ENCODE measurements around the gene PLA2G4B. TPM values are rescaled to one million over a fixed set of nuclear protein-coding genes. Genes with fewer than 3 reads are reported as not detected.

The PLA2G4B gene
- total RNA-seq, 1 donor from 2014 or later = 1.8 TPM

- no peaks in the 10 kb centered on the region for H3K79me2 ChIP-seq (ENCODE audit: insufficient read depth, low read length)
- peaks cover 20% of the 10 kb centered on the region for H3K36me3 ChIP-seq (ENCODE audit: insufficient read depth, low read length)
- no peak overlapping the region for H3K9ac ChIP-seq (ENCODE audit: low read length)
- H3K27me3 Mint-ChIP-seq (ENCODE audit: low read depth, unreplicated experiment) = no peaks in the 10 kb centered on the region
- FAIRE-seq (no peak), DNase-seq (ENCODE audit: low read depth) (no peak)
- no peak overlapping the region for H3K4me3 Mint-ChIP-seq (ENCODE audit: unreplicated experiment)
- H3K9me3 ChIP-seq (ENCODE audit: insufficient read depth, low read depth, low read length) = no peaks in the 10 kb centered on the region
- peaks cover 14% of the 10 kb centered on the region for H4K20me1 ChIP-seq (ENCODE audit: insufficient read depth, low read length)
- H3K27ac Mint-ChIP-seq (ENCODE audit: unreplicated experiment) = no peak overlapping the region
- no peak overlapping the region for H3K27ac ChIP-seq (ENCODE audit: low read depth, low read length)
- no peaks in the 10 kb centered on the region for H3K27me3 ChIP-seq (ENCODE audit: insufficient read depth, low read length)
- H3K4me1 ChIP-seq (ENCODE audit: insufficient read depth, low read length) = no peaks in the 10 kb centered on the region
- no peak overlapping the region for H2AFZ ChIP-seq (ENCODE audit: low read depth, low read length)
- no peak for TF ChIP-seq CTCF (IDR thresholded peaks at IDR 0.05; ENCODE audit: insufficient read depth, low read depth, low read length)
- no peak for TF ChIP-seq EZH2 (IDR thresholded peaks at IDR 0.05; ENCODE audit: insufficient read depth, low read length)
- H3K36me3 Mint-ChIP-seq (ENCODE audit: low read depth, unreplicated experiment) = peaks cover 43% of the 10 kb centered on the region
- no peaks in the 10 kb centered on the region for H3K9me3 Mint-ChIP-seq (ENCODE audit: unreplicated experiment)
- H3K4me3 ChIP-seq (ENCODE audit: insufficient read depth, low read depth, low read length) = no peak overlapping the region
- H3K4me2 ChIP-seq (ENCODE audit: low read length) = no peak overlapping the region
- H3K4me1 Mint-ChIP-seq (ENCODE audit: low read depth, unreplicated experiment) = peaks cover 2% of the 10 kb centered on the region
These were observed 20.9 kb upstream of the PLA2G4B start for GRCh38 chr15:41817781-41818180.

DNA sequence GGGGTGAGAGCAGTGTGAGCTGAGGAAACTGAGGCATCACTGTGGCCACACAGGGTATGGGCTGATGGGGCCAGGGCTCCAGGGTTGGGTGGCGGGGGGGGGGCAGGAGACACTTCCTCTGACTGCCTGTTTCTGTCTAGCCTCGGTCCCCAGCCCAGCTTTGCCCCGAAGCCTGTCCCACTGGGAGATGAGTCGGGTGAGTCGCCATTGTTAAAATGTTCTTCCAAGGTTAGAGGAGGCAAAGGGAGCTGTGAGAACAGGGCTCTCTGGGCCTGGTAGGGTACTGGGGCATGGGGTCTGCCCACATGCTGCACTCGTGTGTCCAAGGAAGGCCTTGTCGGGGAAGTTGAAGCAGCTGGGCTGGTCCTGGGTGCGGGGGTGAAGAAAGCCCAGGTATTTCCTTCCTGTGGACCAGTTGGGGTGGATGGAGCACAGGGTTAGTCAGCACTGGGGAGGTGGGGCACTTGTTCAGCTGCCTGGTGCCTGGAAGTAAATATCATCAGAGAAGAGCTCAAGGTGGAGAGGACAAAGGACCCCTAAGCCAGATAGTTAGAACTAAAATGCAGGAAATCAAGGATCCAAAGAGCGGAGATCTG is 19.1 kb upstream of the PLA2G4B start:
- Histone ChIP-seq H3K4me1 (ENCODE audit: insufficient read depth, low read length) (no peaks in the 10 kb centered on the region), H3K27me3 (ENCODE audit: insufficient read depth, low read length) (no peaks in the 10 kb centered on the region), H3K4me3 (ENCODE audit: insufficient read depth, low read depth, low read length) (no peak overlapping the region), H3K36me3 (ENCODE audit: insufficient read depth, low read length) (peaks cover 28% of the 10 kb centered on the region), H3K9ac (ENCODE audit: low read length) (no peak overlapping the region), H2AFZ (ENCODE audit: low read depth, low read length) (no peak overlapping the region), H4K20me1 (ENCODE audit: insufficient read depth, low read length) (peaks cover under 1% of the 10 kb centered on the region), H3K27ac (ENCODE audit: low read depth, low read length) (no peak overlapping the region), H3K9me3 (ENCODE audit: insufficient read depth, low read depth, low read length) (no peaks in the 10 kb centered on the region), H3K4me2 (ENCODE audit: low read length) (no peak overlapping the region), H3K79me2 (ENCODE audit: insufficient read depth, low read length) (no peaks in the 10 kb centered on the region)
- Mint-ChIP-seq H3K9me3 (ENCODE audit: unreplicated experiment) (no peaks in the 10 kb centered on the region), H3K4me1 (ENCODE audit: low read depth, unreplicated experiment) (peaks cover 3% of the 10 kb centered on the region), H3K27me3 (ENCODE audit: low read depth, unreplicated experiment) (no peaks in the 10 kb centered on the region), H3K4me3 (ENCODE audit: unreplicated experiment) (no peak overlapping the region), H3K36me3 (ENCODE audit: low read depth, unreplicated experiment) (peaks cover 36% of the 10 kb centered on the region), H3K27ac (ENCODE audit: unreplicated experiment) (no peak overlapping the region)
- FAIRE-seq = no peak
- no peak for DNase-seq (ENCODE audit: low read depth)
- TF ChIP-seq CTCF (IDR thresholded peaks at IDR 0.05; ENCODE audit: insufficient read depth, low read depth, low read length) (no peak), EZH2 (IDR thresholded peaks at IDR 0.05; ENCODE audit: insufficient read depth, low read length) (no peak)

DNA sequence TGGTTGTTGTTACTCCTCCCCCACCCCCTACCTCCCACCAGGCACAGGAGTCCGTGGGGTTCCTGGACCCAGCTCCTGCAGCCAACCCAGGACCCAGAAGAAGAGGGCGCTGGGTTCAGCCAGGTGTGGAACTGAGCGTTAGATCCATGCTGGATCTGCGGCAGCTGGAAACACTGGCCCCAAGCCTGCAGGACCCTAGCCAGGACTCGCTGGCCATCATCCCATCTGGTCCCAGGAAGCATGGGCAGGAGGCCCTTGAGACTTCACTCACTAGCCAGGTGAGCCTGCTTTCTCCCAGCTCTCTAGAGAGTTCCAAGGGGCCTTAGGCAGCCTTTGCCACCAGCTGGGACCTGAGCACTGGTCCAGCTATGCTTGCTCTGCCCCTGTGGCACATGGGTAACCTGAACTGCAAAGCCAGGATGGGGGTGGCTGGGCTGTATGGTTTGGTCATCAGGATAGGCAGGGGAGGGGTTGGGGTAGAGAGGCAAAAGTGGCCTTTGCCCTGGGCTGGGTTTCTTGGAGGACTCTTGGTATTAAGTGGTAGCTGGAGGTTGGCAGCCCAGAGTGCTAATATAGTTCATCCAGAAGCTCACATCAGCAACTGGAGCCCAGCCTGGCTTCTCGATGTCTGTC is 17.7 kb upstream of the PLA2G4B start:
- H3K4me2 ChIP-seq (ENCODE audit: low read length) = no peak overlapping the region
- H3K27ac Mint-ChIP-seq (ENCODE audit: unreplicated experiment) = no peak overlapping the region
- H3K4me1 ChIP-seq (ENCODE audit: insufficient read depth, low read length) = no peaks in the 10 kb centered on the region
- H3K9ac ChIP-seq (ENCODE audit: low read length) = no peak overlapping the region
- peaks cover 27% of the 10 kb centered on the region for H3K36me3 ChIP-seq (ENCODE audit: insufficient read depth, low read length)
- FAIRE-seq = no peak
- TF ChIP-seq EZH2 (IDR thresholded peaks at IDR 0.05; ENCODE audit: insufficient read depth, low read length) (no peak), CTCF (IDR thresholded peaks at IDR 0.05; ENCODE audit: insufficient read depth, low read depth, low read length) (no peak)
- no peaks in the 10 kb centered on the region for H3K9me3 Mint-ChIP-seq (ENCODE audit: unreplicated experiment)
- peaks cover 3% of the 10 kb centered on the region for H3K4me1 Mint-ChIP-seq (ENCODE audit: low read depth, unreplicated experiment)
- H4K20me1 ChIP-seq (ENCODE audit: insufficient read depth, low read length) = no peaks in the 10 kb centered on the region
- no peaks in the 10 kb centered on the region for H3K27me3 ChIP-seq (ENCODE audit: insufficient read depth, low read length)
- H2AFZ ChIP-seq (ENCODE audit: low read depth, low read length) = no peak overlapping the region
- DNase-seq (ENCODE audit: low read depth) = no peak
- no peak overlapping the region for H3K27ac ChIP-seq (ENCODE audit: low read depth, low read length)
- H3K4me3 Mint-ChIP-seq (ENCODE audit: unreplicated experiment) = no peak overlapping the region
- H3K9me3 ChIP-seq (ENCODE audit: insufficient read depth, low read depth, low read length) = no peaks in the 10 kb centered on the region
- peaks cover 33% of the 10 kb centered on the region for H3K36me3 Mint-ChIP-seq (ENCODE audit: low read depth, unreplicated experiment)
- no peak overlapping the region for H3K4me3 ChIP-seq (ENCODE audit: insufficient read depth, low read depth, low read length)
- no peaks in the 10 kb centered on the region for H3K79me2 ChIP-seq (ENCODE audit: insufficient read depth, low read length)
- no peaks in the 10 kb centered on the region for H3K27me3 Mint-ChIP-seq (ENCODE audit: low read depth, unreplicated experiment)

Measured in astrocyte (in vitro differentiated cells and primary cell).